GM12892 (cell line): ENCODE results near the gene CSNK1G2.

Experiments used
- DNase-seq: peaks from one replicate; pipeline ENCODE4 v3.0.0; 2011; ENCODE audit not compliant: insufficient read length
- FAIRE-seq: peaks from 2 replicates; lab custom pipeline; 2011; peaks lifted over from hg19 to GRCh38; lab: Jason Lieb, UNC
- POLR2A ChIP-seq: IDR thresholded peaks from 2 replicates; pipeline ENCODE4 v1.6.1; 2011; ENCODE audit warnings: low read depth, low read length, control low read depth
- POLR2AphosphoS5 ChIP-seq: IDR thresholded peaks from 2 replicates; pipeline ENCODE4 v1.6.1; 2011; ENCODE audit warnings: low read depth, low read length, control low read depth
- TAF1 ChIP-seq: IDR thresholded peaks from 2 replicates; pipeline ENCODE4 v1.6.1; 2011; ENCODE audit warnings: low read depth, mild to moderate bottlenecking, control low read depth, low read length, borderline replicate concordance

The CSNK1G2 gene

DNA sequence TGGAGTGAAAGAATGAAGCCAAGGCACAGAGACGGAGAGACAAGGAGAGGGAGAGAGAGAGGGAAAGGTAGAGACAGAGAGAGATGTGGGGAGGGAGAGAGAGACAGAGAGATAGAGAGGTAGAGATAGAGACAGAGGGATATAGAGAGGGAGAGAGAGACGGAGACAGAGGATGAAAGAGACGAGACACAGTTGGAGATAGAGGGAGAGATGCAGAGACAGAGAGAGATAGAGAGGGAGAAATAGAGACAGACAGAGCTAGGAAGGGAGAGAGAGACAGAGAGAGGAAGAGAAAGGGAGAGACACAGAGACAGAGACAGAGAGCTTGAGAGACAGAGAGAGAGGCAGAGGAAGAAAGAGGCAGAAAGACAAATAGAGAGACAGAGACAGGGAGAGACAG lies 4.5 kb upstream of the CSNK1G2 start:
- DNase-seq (no peak), FAIRE-seq (no peak)
- TF ChIP-seq TAF1 (no peak), POLR2AphosphoS5 (no peak), POLR2A (no peak)

DNA sequence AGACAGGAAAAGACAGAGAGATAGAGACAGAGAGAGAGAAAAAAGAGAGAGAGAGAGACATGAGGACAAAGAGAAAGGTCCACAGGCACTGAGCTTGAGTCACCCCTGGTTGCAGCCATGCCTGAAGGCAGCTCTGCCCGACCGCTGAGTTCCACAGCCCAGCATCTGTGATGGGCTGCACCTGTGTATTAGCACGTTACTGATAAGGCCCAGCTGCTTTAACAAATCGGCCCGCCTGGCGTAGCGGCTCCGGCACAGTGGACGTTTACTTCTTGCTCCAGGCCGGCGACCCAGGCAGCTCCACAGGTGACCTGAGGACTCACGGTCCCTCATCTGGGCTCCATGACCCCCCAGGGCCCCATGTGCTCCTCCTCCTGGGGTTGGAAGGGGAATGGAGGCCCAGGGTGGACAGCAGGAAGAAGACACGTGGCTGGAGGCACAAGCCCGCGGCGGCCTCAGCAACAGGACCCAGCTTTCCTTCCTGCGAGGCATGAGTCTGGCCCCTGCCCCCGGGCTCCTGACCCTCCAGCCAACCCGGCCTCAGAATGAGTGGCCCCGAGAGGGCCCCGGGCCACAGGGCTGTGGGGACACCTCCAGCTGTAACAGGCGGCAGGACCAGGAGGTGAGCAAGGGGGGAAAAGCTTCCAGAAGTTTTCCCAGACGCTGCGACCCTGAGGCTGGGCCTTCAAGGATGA lies 3.9 kb upstream of the CSNK1G2 start:
- no peak for DNase-seq
- no peak for TF ChIP-seq POLR2A
- FAIRE-seq, result no peak

- no peak for DNase-seq
- FAIRE-seq, result no peak
- TF ChIP-seq TAF1 (no peak), POLR2A (no peak), POLR2AphosphoS5 (no peak)
These were observed 2.9 kb upstream of the CSNK1G2 start for GRCh38 chr19:1938071-1938470.

DNA sequence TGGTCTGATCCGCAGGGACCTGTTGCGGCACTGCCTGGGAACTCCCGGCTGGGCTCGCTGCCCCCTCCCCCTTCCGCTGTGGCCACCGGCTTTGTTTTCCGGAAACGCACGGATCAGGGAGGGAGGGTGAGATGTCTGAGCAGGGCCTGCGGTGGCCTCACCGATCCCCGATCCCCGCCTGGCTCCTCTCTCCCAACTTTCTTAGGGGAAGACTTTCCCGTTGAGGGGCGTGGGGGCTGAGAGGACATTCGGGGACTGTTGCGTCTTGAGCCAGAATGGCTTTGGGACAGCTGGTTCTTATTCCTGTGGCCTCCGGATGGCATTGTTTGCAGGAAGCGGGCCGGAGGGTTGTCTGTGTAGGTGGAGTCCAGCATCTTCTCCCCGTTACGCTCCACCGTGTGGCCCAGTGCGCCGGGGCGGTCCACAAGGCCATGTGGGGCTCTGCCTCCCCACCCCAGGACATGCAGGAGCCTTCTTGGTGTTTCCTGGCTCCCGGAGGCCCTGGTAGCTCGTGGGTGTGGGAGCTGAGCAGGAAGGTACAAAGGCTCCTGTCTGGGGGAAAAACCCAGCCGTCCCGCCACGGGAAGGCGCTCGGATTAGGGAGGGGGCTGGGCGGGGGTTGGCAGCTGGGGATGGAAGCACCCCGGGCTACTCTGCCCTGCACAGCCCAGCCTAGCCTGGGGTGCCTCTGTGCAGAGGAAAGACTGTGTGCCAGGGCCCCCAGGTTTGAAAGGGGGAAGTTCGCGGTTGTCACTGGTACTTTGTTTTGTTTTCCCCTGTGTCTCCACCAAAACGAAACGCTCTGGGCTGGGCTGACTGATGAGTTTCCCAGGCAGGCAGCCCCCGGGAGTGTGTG lies 1.3 kb downstream of the CSNK1G2 start:
- peak; percentile 75 for DNase-seq
- TF ChIP-seq TAF1 (no peak), POLR2AphosphoS5 (no peak), POLR2A (no peak; the same call in 1 of the 2 replicates)
- FAIRE-seq, result peak; percentile 99

- DNase-seq (no peak), FAIRE-seq (peak; percentile 91)
- TF ChIP-seq POLR2AphosphoS5, result no peak
- TF ChIP-seq TAF1, result no peak
- no peak for TF ChIP-seq POLR2A
These were observed 2.1 kb downstream of the CSNK1G2 start for GRCh38 chr19:1942934-1943555.

DNA sequence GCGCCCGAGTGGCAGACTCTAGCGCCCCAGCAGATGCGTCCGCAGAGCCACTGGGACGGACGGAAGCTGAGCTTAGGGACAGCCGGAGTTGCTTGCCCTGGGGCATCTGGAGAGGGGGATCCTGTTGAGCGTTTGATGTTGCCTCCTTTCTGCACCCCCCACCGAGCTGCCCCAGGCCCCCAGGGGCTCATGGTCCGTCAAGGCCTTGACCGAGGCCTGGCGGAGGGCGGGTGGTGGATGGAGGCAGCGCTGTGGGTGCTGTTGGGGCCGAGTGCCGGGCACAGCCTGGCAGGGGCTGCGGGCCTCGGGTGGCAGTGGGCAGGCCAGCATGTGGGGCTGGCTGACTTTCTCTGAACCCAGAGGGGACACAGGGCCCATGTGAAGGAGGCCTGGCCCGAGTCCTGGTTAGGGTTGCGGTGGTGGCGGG lies 2.7 kb downstream of the CSNK1G2 start:
- no peak for TF ChIP-seq POLR2A
- TF ChIP-seq TAF1, result no peak
- TF ChIP-seq POLR2AphosphoS5, result no peak
- DNase-seq (no peak), FAIRE-seq (no peak)

- no peak for DNase-seq
- TF ChIP-seq TAF1 (no peak), POLR2A (no peak), POLR2AphosphoS5 (no peak)
- FAIRE-seq, result no peak
These were observed 3.3 kb downstream of the CSNK1G2 start for GRCh38 chr19:1944088-1944915.

DNA sequence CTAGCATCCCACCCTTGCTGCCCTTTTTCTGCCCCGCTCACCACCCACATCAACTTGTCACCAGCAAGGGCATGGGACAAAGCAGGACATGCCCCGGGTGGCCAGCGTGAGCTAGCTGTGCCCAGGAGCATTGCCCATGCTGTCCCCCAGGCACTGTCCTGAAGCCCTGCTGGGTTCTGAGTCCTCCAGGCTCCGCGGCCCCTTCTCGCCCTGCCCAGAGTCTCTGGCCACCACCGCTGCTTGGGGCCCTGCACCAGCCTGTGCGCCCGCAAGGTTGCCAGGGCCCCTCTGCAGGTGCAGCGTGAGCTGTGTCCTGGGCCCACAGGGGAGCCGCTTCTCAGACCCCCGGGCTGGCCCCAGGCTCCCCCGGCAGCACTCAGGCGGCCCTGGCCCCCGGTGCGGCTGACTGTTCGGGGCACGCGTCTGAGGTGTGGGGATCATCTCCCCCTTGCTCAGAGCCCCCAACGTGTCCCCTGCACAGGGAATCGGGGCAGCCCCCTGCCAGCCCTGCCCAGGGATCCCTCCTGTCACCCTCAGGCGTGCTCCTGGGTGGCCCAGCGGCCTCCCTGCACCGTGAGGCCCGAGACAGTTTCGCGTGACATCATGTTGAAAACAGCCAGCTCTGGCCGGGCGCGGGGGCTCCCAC lies 4.1 kb downstream of the CSNK1G2 start:
- DNase-seq, result no peak
- TF ChIP-seq POLR2A (no peak), TAF1 (no peak), POLR2AphosphoS5 (no peak)

DNA sequence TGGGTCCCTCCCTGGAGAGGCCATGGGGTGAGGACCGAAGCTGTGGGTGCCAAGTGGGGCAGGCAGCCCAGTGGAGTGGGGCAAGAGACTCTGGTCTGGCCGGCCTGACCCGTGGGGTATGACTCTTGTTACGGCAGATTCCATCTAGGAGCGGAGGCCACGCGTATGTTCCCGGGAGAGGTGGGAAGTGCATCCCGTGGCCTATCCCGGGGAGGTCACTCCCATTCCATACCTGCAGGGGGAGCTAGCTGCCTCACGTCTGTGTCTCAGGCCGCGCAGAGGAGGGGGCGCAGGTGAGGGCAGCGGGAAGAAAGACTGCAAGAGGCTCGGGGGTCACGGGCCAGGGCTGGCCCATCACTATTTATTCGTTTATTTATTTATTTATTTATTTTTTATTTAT lies 4.9 kb downstream of the CSNK1G2 start:
- DNase-seq (no peak), FAIRE-seq (no peak)
- no peak for TF ChIP-seq TAF1
- TF ChIP-seq POLR2A, result no peak
- TF ChIP-seq POLR2AphosphoS5, result no peak

More for the DNA sequence above, 4.1 kb downstream of the CSNK1G2 start:
- FAIRE-seq, result no peak

DNA sequence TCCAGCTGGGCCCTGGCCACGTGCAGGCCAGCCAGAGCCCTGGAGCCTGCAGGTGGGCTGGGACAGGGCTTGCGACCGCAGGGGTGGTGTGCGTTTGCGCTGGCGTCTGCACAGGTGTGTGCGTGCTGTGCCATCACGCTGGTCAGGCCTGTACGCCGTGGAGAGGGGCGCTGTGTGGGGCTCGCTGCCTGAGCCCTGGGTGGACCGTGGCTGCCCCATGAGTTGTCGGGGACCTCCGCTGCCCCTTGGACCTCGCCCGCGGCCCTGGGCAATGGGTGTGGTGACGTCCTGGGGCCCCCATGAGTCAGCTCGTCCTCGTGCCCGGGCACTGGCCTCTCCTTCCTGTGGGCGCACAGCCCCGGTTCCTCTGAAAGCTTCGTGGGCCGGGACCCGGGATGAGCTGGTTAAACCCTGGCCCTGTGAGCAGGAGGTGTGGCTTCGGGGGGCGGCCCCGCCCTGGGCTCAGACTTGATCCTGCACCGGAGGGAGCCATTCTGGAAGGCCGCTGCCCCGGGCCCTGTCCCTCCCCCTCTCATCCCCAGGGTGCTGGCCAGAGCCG lies 6.8 kb downstream of the CSNK1G2 start:
- DNase-seq (no peak), FAIRE-seq (no peak)
- TF ChIP-seq POLR2AphosphoS5 (no peak), TAF1 (no peak), POLR2A (no peak)
